Panc1 (cell line): ENCODE measurements around the gene ATP11A.

Experiments
- CTCF ChIP-seq: fragments of 450-650 bp; IDR thresholded peaks from 2 replicates; pipeline ENCODE4 v1.5.1; 2017; ENCODE audit warnings: mild to moderate bottlenecking
- POLR2AphosphoS5 ChIP-seq: IDR thresholded peaks from 2 replicates; pipeline ENCODE4 v1.6.1; 2012; ENCODE audit warnings: mild to moderate bottlenecking, low read depth, low read length, moderate library complexity
- REST ChIP-seq, 2 experiments: IDR thresholded peaks; 2 replicates each; pipeline ENCODE4 v1.6.1; 2011 to 2012; ENCODE audit warnings: low read depth in 2 of 2, control low read depth in 1 of 2, low read length in 1 of 2, mild to moderate bottlenecking in 1 of 2, moderate library complexity in 1 of 2; ENCODE audit not compliant: insufficient read depth in 1 of 2
- SIN3A ChIP-seq: IDR thresholded peaks from 2 replicates; pipeline ENCODE4 v1.6.1; 2012; ENCODE audit warnings: low read depth, mild to moderate bottlenecking, low read length, moderate library complexity, borderline replicate concordance; ENCODE audit not compliant: insufficient read depth

GRCh38 chr13:112905086-112905485, 215.2 kb downstream of the ATP11A start:
- TF ChIP-seq CTCF (no peak), POLR2AphosphoS5 (no peak), REST (IDR thresholded peaks at IDR 0.05; ENCODE audit: insufficient read depth in 1 of 2, low read depth in 2 of 2, low read length in 1 of 2) (no peak), SIN3A (no peak)
